Calu3 (cell line): ENCODE results near the gene HDDC2. TPM values are rescaled to one million over a fixed set of nuclear protein-coding genes. Genes with fewer than 3 reads are reported as not detected.
"Not testable (repeated sequence)": the region's sequence is repeated elsewhere in the genome, so short reads cannot be mapped to it uniquely, and the experiment has no call there.

Experiments used
- BruUV-seq: library from RNA; stranded (reverse); fragments of 400-500 nt; replicated peaks from 2 replicates; lab custom pipeline; 2021; lab: Mats Ljungman, UMichigan
- CTCF ChIA-PET: fragments of 300-600 bp; sonication (Branson Sonifier 250); formaldehyde crosslinking; loops from one replicate; lab custom pipeline; 2022; ENCODE audit warnings: antibody characterized with exemption; lab: Charles Lee
- DNase-seq: peaks from one replicate; pipeline ENCODE4 v3.0.0; 2022
- H3K27ac Mint-ChIP-seq: one replicate; pipeline ENCODE4 v1.8.0; 2022; ENCODE audit warnings: mixed read lengths; ENCODE audit not compliant: unreplicated experiment
- H3K27me3 Mint-ChIP-seq: one replicate; pipeline ENCODE4 v1.8.0; 2022; ENCODE audit warnings: mixed read lengths; ENCODE audit not compliant: unreplicated experiment
- H3K36me3 Mint-ChIP-seq: one replicate; pipeline ENCODE4 v1.8.0; 2022; ENCODE audit warnings: mild to moderate bottlenecking, moderate library complexity, mixed read lengths; ENCODE audit not compliant: insufficient read depth, unreplicated experiment
- H3K4me1 Mint-ChIP-seq: one replicate; pipeline ENCODE4 v1.8.0; 2022; ENCODE audit warnings: mild to moderate bottlenecking, low read depth, mixed read lengths; ENCODE audit not compliant: unreplicated experiment
- H3K4me3 Mint-ChIP-seq: one replicate; pipeline ENCODE4 v1.8.0; 2022; ENCODE audit warnings: mild to moderate bottlenecking, low read depth, moderate library complexity, mixed read lengths; ENCODE audit not compliant: unreplicated experiment
- H3K9me3 Mint-ChIP-seq: one replicate; pipeline ENCODE4 v1.8.0; 2022; ENCODE audit warnings: low read depth, mixed read lengths; ENCODE audit not compliant: unreplicated experiment
- intact Hi-C: fragments of 100-400 bp; cut with micrococcal nuclease; formaldehyde crosslinking; loops from one replicate; pipeline ENCODE4 v1.10.0; 2022; ENCODE audit not compliant: unreplicated experiment
- total RNA-seq: library from RNA; stranded (reverse); gene quantifications from 2 replicates; pipeline ENCODE4 v1.2.3, GENCODE V29; 2022
- TF ChIP-seq, protein P1 (sequence below): fragments of 200-600 bp; IDR thresholded peaks from one replicate; pipeline ENCODE4 v1.8.0; 2022; ENCODE audit warnings: antibody characterized with exemption; ENCODE audit not compliant: unreplicated experiment

Gene HDDC2
- total RNA-seq, 1 experiment from 2014 or later: 24.2 TPM

GRCh38 chr6:125285936-125286335 lies 15.8 kb downstream of the HDDC2 start:
- intact Hi-C loops: no loop called here
- Mint-ChIP-seq H3K4me3 (no peak overlapping the region), H3K9me3 (peaks cover 7% of the 10 kb centered on the region), H3K4me1 (no peaks in the 10 kb centered on the region), H3K27ac (no peak overlapping the region), H3K36me3 (no peaks in the 10 kb centered on the region), H3K27me3 (no peaks in the 10 kb centered on the region)
- TF ChIP-seq, protein P1, sequence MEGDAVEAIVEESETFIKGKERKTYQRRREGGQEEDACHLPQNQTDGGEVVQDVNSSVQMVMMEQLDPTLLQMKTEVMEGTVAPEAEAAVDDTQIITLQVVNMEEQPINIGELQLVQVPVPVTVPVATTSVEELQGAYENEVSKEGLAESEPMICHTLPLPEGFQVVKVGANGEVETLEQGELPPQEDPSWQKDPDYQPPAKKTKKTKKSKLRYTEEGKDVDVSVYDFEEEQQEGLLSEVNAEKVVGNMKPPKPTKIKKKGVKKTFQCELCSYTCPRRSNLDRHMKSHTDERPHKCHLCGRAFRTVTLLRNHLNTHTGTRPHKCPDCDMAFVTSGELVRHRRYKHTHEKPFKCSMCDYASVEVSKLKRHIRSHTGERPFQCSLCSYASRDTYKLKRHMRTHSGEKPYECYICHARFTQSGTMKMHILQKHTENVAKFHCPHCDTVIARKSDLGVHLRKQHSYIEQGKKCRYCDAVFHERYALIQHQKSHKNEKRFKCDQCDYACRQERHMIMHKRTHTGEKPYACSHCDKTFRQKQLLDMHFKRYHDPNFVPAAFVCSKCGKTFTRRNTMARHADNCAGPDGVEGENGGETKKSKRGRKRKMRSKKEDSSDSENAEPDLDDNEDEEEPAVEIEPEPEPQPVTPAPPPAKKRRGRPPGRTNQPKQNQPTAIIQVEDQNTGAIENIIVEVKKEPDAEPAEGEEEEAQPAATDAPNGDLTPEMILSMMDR: no peak
- DNase-seq: no peak
- CTCF ChIA-PET: no interaction called here
- BruUV-seq: no TSS peak

- CTCF ChIA-PET: no interaction called here
- Mint-ChIP-seq H3K4me1 (no peaks in the 10 kb centered on the region), H3K4me3 (no peak overlapping the region), H3K27me3 (no peaks in the 10 kb centered on the region), H3K9me3 (peaks cover 7% of the 10 kb centered on the region), H3K27ac (no peak overlapping the region), H3K36me3 (no peaks in the 10 kb centered on the region)
- BruUV-seq: no TSS peak
- TF ChIP-seq, protein P1: no peak
- intact Hi-C loops: no loop called here
- no peak for DNase-seq
Measured at GRCh38 chr6:125285353-125285752, 16.4 kb downstream of the HDDC2 start.

GRCh38 chr6:125282470-125282869 lies 19.3 kb downstream of the HDDC2 start:
- H3K9me3 Mint-ChIP-seq, DNase-seq, H3K36me3 Mint-ChIP-seq, H3K27me3 Mint-ChIP-seq, H3K4me3 Mint-ChIP-seq, H3K27ac Mint-ChIP-seq, CTCF ChIA-PET, H3K4me1 Mint-ChIP-seq, intact Hi-C loops, BruUV-seq: not testable (repeated sequence)

- BruUV-seq, H3K4me3 Mint-ChIP-seq, H3K9me3 Mint-ChIP-seq, H3K36me3 Mint-ChIP-seq, H3K4me1 Mint-ChIP-seq, DNase-seq, intact Hi-C loops, CTCF ChIA-PET, H3K27me3 Mint-ChIP-seq, H3K27ac Mint-ChIP-seq: not testable (repeated sequence)
Measured at GRCh38 chr6:125280370-125281035, 21.3 kb downstream of the HDDC2 start.

DNA sequence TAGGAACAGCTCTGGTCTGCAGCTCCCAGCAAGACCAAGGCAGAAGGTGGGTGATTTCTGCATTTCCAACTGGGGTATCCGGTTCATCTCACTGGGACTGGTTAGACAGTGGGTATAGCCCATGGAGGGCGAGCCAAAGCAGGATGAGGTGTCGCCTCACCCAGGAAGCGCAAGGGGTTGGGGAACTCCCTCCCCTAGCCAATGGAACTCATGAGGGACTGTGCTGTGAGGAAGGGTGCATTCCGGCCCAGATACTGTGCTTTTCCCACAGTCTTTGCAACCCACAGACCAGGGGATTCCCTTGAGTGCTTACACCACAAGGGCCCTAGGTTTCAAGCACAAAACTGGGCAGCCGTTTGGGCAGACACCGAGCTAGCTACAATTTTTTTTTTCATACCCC lies 21.8 kb downstream of the HDDC2 start:
- intact Hi-C loops: no loop called here
- no peak overlapping the region for H3K4me3 Mint-ChIP-seq
- CTCF ChIA-PET: no interaction called here
- TF ChIP-seq, protein P1: no peak
- peaks cover 3% of the 10 kb centered on the region for H3K9me3 Mint-ChIP-seq
- H3K27me3 Mint-ChIP-seq: no peaks in the 10 kb centered on the region
- BruUV-seq: no TSS peak
- DNase-seq: no peak
- H3K4me1 Mint-ChIP-seq: peaks cover 5% of the 10 kb centered on the region
- peaks cover 10% of the 10 kb centered on the region for H3K36me3 Mint-ChIP-seq
- H3K27ac Mint-ChIP-seq: no peak overlapping the region
